ENCODE results near the gene SLC25A24.
"Not testable (repeated sequence)": the region's sequence is repeated elsewhere in the genome, so short reads cannot be mapped to it uniquely, and the experiment has no call there.

DNA sequence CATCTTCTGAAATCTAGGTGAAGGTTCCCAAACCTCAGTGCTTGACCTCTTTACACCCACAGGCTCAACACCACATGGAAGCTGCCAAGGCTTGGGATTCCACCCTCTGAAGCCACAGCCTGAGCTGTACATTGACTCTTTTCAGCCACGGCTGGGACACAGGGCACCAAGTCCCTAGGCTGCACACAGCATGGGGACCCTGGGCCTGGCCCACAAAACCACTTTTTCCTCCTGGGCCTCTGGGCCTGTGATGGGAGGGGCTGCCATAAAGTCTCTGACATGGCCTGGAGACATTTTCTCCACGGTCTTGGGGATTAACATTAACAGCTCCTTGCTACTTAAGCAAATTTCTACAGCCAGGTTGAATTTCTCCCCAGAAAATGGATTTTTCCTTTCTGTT is 67.8 kb downstream of the SLC25A24 start:
- TF ChIP-seq, protein P1, sequence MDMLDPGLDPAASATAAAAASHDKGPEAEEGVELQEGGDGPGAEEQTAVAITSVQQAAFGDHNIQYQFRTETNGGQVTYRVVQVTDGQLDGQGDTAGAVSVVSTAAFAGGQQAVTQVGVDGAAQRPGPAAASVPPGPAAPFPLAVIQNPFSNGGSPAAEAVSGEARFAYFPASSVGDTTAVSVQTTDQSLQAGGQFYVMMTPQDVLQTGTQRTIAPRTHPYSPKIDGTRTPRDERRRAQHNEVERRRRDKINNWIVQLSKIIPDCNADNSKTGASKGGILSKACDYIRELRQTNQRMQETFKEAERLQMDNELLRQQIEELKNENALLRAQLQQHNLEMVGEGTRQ (CRISPR knock-in tag; IDR thresholded peaks at IDR 0.05): not testable (repeated sequence)
- TF ChIP-seq, protein P2, sequence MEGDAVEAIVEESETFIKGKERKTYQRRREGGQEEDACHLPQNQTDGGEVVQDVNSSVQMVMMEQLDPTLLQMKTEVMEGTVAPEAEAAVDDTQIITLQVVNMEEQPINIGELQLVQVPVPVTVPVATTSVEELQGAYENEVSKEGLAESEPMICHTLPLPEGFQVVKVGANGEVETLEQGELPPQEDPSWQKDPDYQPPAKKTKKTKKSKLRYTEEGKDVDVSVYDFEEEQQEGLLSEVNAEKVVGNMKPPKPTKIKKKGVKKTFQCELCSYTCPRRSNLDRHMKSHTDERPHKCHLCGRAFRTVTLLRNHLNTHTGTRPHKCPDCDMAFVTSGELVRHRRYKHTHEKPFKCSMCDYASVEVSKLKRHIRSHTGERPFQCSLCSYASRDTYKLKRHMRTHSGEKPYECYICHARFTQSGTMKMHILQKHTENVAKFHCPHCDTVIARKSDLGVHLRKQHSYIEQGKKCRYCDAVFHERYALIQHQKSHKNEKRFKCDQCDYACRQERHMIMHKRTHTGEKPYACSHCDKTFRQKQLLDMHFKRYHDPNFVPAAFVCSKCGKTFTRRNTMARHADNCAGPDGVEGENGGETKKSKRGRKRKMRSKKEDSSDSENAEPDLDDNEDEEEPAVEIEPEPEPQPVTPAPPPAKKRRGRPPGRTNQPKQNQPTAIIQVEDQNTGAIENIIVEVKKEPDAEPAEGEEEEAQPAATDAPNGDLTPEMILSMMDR (IDR thresholded peaks at IDR 0.05 in 2 of 3, conservative IDR thresholded peaks at IDR 0.05 in 1 of 3; ENCODE audit: insufficient read depth in 2 of 3, low read depth in 1 of 3, low read length in 3 of 3): not testable (repeated sequence)
- TF ChIP-seq SIN3A (IDR thresholded peaks at IDR 0.05; ENCODE audit: borderline replicate concordance in 2 of 2, control insufficient read depth in 1 of 2, low read depth in 2 of 2, low read length in 2 of 2); POLR2A (conservative IDR thresholded peaks at IDR 0.05): not testable (repeated sequence)
- TF ChIP-seq, protein P3, sequence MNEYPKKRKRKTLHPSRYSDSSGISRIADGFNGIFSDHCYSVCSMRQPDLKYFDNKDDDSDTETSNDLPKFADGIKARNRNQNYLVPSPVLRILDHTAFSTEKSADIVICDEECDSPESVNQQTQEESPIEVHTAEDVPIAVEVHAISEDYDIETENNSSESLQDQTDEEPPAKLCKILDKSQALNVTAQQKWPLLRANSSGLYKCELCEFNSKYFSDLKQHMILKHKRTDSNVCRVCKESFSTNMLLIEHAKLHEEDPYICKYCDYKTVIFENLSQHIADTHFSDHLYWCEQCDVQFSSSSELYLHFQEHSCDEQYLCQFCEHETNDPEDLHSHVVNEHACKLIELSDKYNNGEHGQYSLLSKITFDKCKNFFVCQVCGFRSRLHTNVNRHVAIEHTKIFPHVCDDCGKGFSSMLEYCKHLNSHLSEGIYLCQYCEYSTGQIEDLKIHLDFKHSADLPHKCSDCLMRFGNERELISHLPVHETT (CRISPR knock-in tag; conservative IDR thresholded peaks at IDR 0.05 in 1 of 2, IDR thresholded peaks at IDR 0.05 in 1 of 2): not testable (repeated sequence)

Measured in K562 (cell line).